Measurements from ENCODE around the gene JKAMP.

JKAMP gene

DNA sequence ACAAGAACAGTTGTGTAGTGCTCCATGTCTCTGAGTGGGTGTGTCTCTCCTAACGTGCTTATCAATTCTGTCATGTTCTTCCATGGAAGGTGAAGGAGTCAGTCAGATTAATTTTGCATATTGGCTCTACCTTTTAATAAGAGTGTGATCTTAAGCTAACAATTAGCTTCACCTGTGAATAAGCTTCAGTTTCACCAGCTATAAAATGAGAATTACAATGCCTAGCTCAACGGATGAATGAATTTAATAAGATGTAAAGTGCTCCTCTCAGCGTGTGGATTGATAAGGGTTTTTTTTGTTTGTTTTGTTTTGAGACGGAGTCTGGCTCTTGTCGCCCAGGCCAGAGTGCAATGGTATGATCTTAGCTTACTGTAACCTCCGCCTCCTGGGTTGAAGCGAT lies 59.6 kb downstream of the JKAMP start:
- DNase-seq, result no peak

- DNase-seq, result no peak
Measured at GRCh38 chr14:59547310-59547709, 63.0 kb downstream of the JKAMP start.
